Measurements from ENCODE around the gene SPEM3. TPM values are rescaled to one million over a fixed set of nuclear protein-coding genes. Genes with fewer than 3 reads are reported as not detected.

The SPEM3 gene
- total RNA-seq, 1 donor from 2014 or later: not detected

GRCh38 chr17:7443499-7444485 lies 15.1 kb downstream of the SPEM3 start:
- Histone ChIP-seq H3K4me3 (ENCODE audit: low read depth, low read length) (no peak overlapping the region), H3K27me3 (ENCODE audit: control insufficient read depth, insufficient read depth, low read length) (no peaks in the 10 kb centered on the region), H3K36me3 (ENCODE audit: control insufficient read depth, insufficient read depth, low read length) (peaks cover 2% of the 10 kb centered on the region)
- TF ChIP-seq CTCF (IDR thresholded peaks at IDR 0.05; ENCODE audit: insufficient read depth, low read length, severe bottlenecking): no peak
- FAIRE-seq (peak; percentile 80), DNase-seq (ENCODE audit: low read depth) (peak; percentile 95)

- no peaks in the 10 kb centered on the region for H3K27me3 ChIP-seq (ENCODE audit: control insufficient read depth, insufficient read depth, low read length)
- DNase-seq (ENCODE audit: low read depth) (peak; percentile 26), FAIRE-seq (no peak)
- TF ChIP-seq CTCF (IDR thresholded peaks at IDR 0.05; ENCODE audit: insufficient read depth, low read length, severe bottlenecking): no peak
- peaks cover 2% of the 10 kb centered on the region for H3K36me3 ChIP-seq (ENCODE audit: control insufficient read depth, insufficient read depth, low read length)
- H3K4me3 ChIP-seq (ENCODE audit: low read depth, low read length): peak within 1 kb of the TSS; percentile 36
Measured at GRCh38 chr17:7444682-7445618, 16.3 kb downstream of the SPEM3 start, which contains the start of gene CHRNB1. TSS of gene CHRNB1 (plus strand) at chr17:7445061. CDS start at chr17:7445128, 67 bp downstream.

- no peak for FAIRE-seq
- peak; percentile 37 for DNase-seq (ENCODE audit: low read depth)
- peaks cover 2% of the 10 kb centered on the region for H3K36me3 ChIP-seq (ENCODE audit: control insufficient read depth, insufficient read depth, low read length)
- TF ChIP-seq CTCF (IDR thresholded peaks at IDR 0.05; ENCODE audit: insufficient read depth, low read length, severe bottlenecking): no peak
- H3K4me3 ChIP-seq (ENCODE audit: low read depth, low read length): peak overlapping the region; percentile 36
- no peaks in the 10 kb centered on the region for H3K27me3 ChIP-seq (ENCODE audit: control insufficient read depth, insufficient read depth, low read length)
Measured at GRCh38 chr17:7445619-7445968, 16.9 kb downstream of the SPEM3 start.

- Histone ChIP-seq H3K27me3 (ENCODE audit: control insufficient read depth, insufficient read depth, low read length) (no peaks in the 10 kb centered on the region), H3K36me3 (ENCODE audit: control insufficient read depth, insufficient read depth, low read length) (peaks cover 1% of the 10 kb centered on the region), H3K4me3 (ENCODE audit: low read depth, low read length) (no peak overlapping the region)
- DNase-seq (ENCODE audit: low read depth) (no peak), FAIRE-seq (no peak)
- no peak for TF ChIP-seq CTCF (IDR thresholded peaks at IDR 0.05; ENCODE audit: insufficient read depth, low read length, severe bottlenecking)
Measured at GRCh38 chr17:7448461-7448860, 19.8 kb downstream of the SPEM3 start.

GRCh38 chr17:7459961-7460545 lies 31.4 kb downstream of the SPEM3 start:
- TF ChIP-seq CTCF (IDR thresholded peaks at IDR 0.05; ENCODE audit: insufficient read depth, low read length, severe bottlenecking): no peak
- H3K4me3 ChIP-seq (ENCODE audit: low read depth, low read length): no peak overlapping the region
- DNase-seq (ENCODE audit: low read depth) (no peak), FAIRE-seq (no peak)
- H3K27me3 ChIP-seq (ENCODE audit: control insufficient read depth, insufficient read depth, low read length): no peaks in the 10 kb centered on the region
- peaks cover 10% of the 10 kb centered on the region for H3K36me3 ChIP-seq (ENCODE audit: control insufficient read depth, insufficient read depth, low read length)

Measured in bronchial epithelial cell (primary cell).